CD14-positive monocyte (primary cell): ENCODE measurements around the gene CXCR5. TPM values are rescaled to one million over a fixed set of nuclear protein-coding genes. Genes with fewer than 3 reads are reported as not detected.

Experiments used
- DNase-seq, 3 donors: peaks; one replicate each; pipeline ENCODE4 v3.0.0-alpha.2; 2011 to 2022
- H2AFZ ChIP-seq: 2 replicates; pipeline ENCODE4 v1.6.0; 2012; ENCODE audit warnings: mild to moderate bottlenecking, low read depth, low read length, inconsistent platforms; ENCODE audit not compliant: insufficient read depth, poor library complexity, severe bottlenecking
- H3K27ac ChIP-seq, 2 donors: 1 replicate in 1 of 2; 2 replicates in 1 of 2; pipeline ENCODE4 v1.5.1; 2012 to 2013; ENCODE audit warnings: low read length in 2 of 2, control low read depth in 1 of 2, inconsistent platforms in 1 of 2, low read depth in 1 of 2, mild to moderate bottlenecking in 1 of 2
- H3K27me3 ChIP-seq, 2 donors: one replicate each; pipeline versions ENCODE4 v1.6.0 to v1.6.1; 2011 to 2013; ENCODE audit warnings: low read length in 2 of 2; ENCODE audit not compliant: control insufficient read depth in 2 of 2, insufficient read depth in 2 of 2
- H3K36me3 ChIP-seq, 2 donors: replicated peaks in 1 of 2; 1 replicate in 1 of 2; 2 replicates in 1 of 2; pipeline versions ENCODE4 v1.5.1 to v1.6.1; 2012 to 2013; ENCODE audit warnings: low read length in 2 of 2, control low read depth in 1 of 2, inconsistent platforms in 1 of 2, mild to moderate bottlenecking in 1 of 2; ENCODE audit not compliant: insufficient read depth in 2 of 2, control insufficient read depth in 1 of 2
- H3K4me1 ChIP-seq, 2 donors: 1 replicate in 1 of 2; 2 replicates in 1 of 2; pipeline versions ENCODE4 v1.5.1 to v1.6.1; 2012 to 2013; ENCODE audit warnings: low read length in 2 of 2, control low read depth in 1 of 2, inconsistent platforms in 1 of 2, mild to moderate bottlenecking in 1 of 2, moderate library complexity in 1 of 2; ENCODE audit not compliant: insufficient read depth in 2 of 2, control insufficient read depth in 1 of 2
- H3K4me2 ChIP-seq: replicated peaks from 2 replicates; pipeline ENCODE3; 2012; ENCODE audit warnings: low read length, moderate library complexity, mild to moderate bottlenecking; ENCODE audit not compliant: poor library complexity, severe bottlenecking; ENCODE audit errors: extremely low read depth
- H3K4me3 ChIP-seq, 3 experiments: fragments of 200-600 bp in 1 of 3; sonication (generic) in 1 of 3; replicated peaks in 1 of 3; 1 replicate in 2 of 3; 2 replicates in 1 of 3; pipeline ENCODE4 v1.5.1; 2011 to 2013; ENCODE audit warnings: low read length in 3 of 3, mild to moderate bottlenecking in 3 of 3, control low read depth in 2 of 3, low read depth in 2 of 3, inconsistent platforms in 1 of 3, moderate library complexity in 1 of 3
- H3K79me2 ChIP-seq: 2 replicates; pipeline ENCODE4 v1.6.0; 2012; ENCODE audit warnings: mild to moderate bottlenecking, control low read depth, inconsistent platforms, low read length, moderate library complexity; ENCODE audit not compliant: insufficient read depth
- H3K9ac ChIP-seq: 2 replicates; pipeline ENCODE4 v1.6.0; 2017; ENCODE audit warnings: low read length, mild to moderate bottlenecking; ENCODE audit not compliant: insufficient read depth, poor library complexity, severe bottlenecking
- H3K9me3 ChIP-seq, 2 donors: replicated peaks in 1 of 2; 1 replicate in 1 of 2; 2 replicates in 1 of 2; pipeline versions ENCODE4 v1.5.1 to v1.6.1; 2012 to 2013; ENCODE audit warnings: low read length in 2 of 2, control low read depth in 1 of 2; ENCODE audit not compliant: control insufficient read depth in 1 of 2, insufficient read depth in 1 of 2
- H4K20me1 ChIP-seq: 2 replicates; pipeline ENCODE4 v1.6.0; 2012; ENCODE audit warnings: mild to moderate bottlenecking, low read length, control low read depth, moderate library complexity; ENCODE audit not compliant: insufficient read depth
- H3K27ac Mint-ChIP-seq, 7 donors: one replicate each; pipeline ENCODE4 v1.8.0; 2020; ENCODE audit warnings: mild to moderate bottlenecking in 7 of 7, mixed read lengths in 7 of 7, moderate library complexity in 6 of 7, inconsistent platforms in 2 of 7
- H3K27me3 Mint-ChIP-seq, 3 donors: one replicate each; pipeline ENCODE4 v1.8.0; 2021 to 2022; ENCODE audit warnings: low read depth in 3 of 3, mild to moderate bottlenecking in 3 of 3, mixed read lengths in 3 of 3, moderate library complexity in 3 of 3, inconsistent platforms in 1 of 3
- H3K36me3 Mint-ChIP-seq, 2 donors: one replicate each; pipeline ENCODE4 v1.8.0; 2020; ENCODE audit warnings: mixed read lengths in 2 of 2, inconsistent platforms in 1 of 2, mild to moderate bottlenecking in 1 of 2
- H3K4me1 Mint-ChIP-seq: one replicate; pipeline ENCODE4 v1.8.0; 2020; ENCODE audit warnings: mild to moderate bottlenecking, mixed read lengths
- H3K4me3 Mint-ChIP-seq, 2 donors: one replicate each; pipeline ENCODE4 v1.8.0; 2020; ENCODE audit warnings: mild to moderate bottlenecking in 2 of 2, mixed read lengths in 2 of 2, moderate library complexity in 1 of 2
- H3K9me3 Mint-ChIP-seq, 7 donors: one replicate each; pipeline ENCODE4 v1.8.0; 2020 to 2022; ENCODE audit warnings: mixed read lengths in 7 of 7, mild to moderate bottlenecking in 6 of 7, moderate library complexity in 6 of 7, inconsistent platforms in 2 of 7
- WGBS: methylation state at CpG from one replicate; pipeline ENCODE4 v1.1.5; 2013; ENCODE audit warnings: missing lambda C conversion rate; ENCODE audit not compliant: insufficient coverage; 5-methylcytosine and 5-hydroxymethylcytosine counted together
- intact Hi-C, 2 donors: fragments of 100-400 bp; cut with micrococcal nuclease; formaldehyde crosslinking; loops; one replicate each; pipeline versions ENCODE4 v1.15.0 to v1.15.1; 2023
- polyA plus RNA-seq, 3 donors: library from polyadenylated mRNA; depleted of rRNA in 1 of 3; unstranded in 2 of 3; stranded (reverse) in 1 of 3; fragments of 300-500 nt in 2 of 3; fragments of >200 nt in 1 of 3; fragmentation: Illumina TruSeq in 2 of 3; gene quantifications; 1 replicate in 2 of 3; 2 replicates in 1 of 3; pipeline ENCODE4 v1.2.3, GENCODE V29; 2012 to 2021
- TF ChIP-seq, protein P1 (sequence below): fragments of 200-600 bp; IDR thresholded peaks from one replicate; pipeline ENCODE4 v1.8.0; 2022; ENCODE audit warnings: antibody characterized with exemption, mild to moderate bottlenecking

The CXCR5 gene
- polyA plus RNA-seq, 3 donors: 0.08 to 0.31 (median 0.09) TPM

DNA sequence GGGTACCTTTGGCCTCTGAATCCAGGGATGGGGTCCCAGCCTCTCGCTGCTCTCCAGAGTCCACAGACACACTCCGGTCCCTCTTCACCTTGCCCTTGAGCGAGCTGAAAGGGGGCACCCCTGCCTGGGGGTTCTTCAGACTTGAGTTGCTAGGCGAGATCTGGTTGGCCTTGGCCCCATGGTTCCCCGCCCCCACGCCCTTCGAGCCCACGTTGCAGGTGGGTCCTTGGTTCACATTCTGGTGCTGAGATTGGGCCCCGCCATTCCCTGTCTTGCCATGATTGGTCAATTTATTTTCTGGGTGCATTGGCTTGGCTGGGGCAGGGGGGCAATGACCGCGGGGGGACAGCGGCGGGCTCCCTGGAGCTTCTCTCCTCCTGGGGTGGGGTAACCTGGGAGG is 24.6 kb downstream of the CXCR5 start:
- peaks cover 7 to 26% (median 12%) of the 10 kb centered on the region in 3 donors for H3K27me3 Mint-ChIP-seq
- H2AFZ ChIP-seq: no peak overlapping the region
- H3K79me2 ChIP-seq: peaks cover 19% of the 10 kb centered on the region
- peaks cover 30 to 34% of the 10 kb centered on the region in 2 donors for H3K4me1 ChIP-seq
- no peak overlapping the region for H3K4me3 ChIP-seq
- peaks cover 54 to 57% of the 10 kb centered on the region in 2 donors for H3K36me3 Mint-ChIP-seq
- TF ChIP-seq, protein P1, sequence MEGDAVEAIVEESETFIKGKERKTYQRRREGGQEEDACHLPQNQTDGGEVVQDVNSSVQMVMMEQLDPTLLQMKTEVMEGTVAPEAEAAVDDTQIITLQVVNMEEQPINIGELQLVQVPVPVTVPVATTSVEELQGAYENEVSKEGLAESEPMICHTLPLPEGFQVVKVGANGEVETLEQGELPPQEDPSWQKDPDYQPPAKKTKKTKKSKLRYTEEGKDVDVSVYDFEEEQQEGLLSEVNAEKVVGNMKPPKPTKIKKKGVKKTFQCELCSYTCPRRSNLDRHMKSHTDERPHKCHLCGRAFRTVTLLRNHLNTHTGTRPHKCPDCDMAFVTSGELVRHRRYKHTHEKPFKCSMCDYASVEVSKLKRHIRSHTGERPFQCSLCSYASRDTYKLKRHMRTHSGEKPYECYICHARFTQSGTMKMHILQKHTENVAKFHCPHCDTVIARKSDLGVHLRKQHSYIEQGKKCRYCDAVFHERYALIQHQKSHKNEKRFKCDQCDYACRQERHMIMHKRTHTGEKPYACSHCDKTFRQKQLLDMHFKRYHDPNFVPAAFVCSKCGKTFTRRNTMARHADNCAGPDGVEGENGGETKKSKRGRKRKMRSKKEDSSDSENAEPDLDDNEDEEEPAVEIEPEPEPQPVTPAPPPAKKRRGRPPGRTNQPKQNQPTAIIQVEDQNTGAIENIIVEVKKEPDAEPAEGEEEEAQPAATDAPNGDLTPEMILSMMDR: no peak
- no peak overlapping the region for H3K4me3 Mint-ChIP-seq
- no peak overlapping the region for H3K27ac ChIP-seq
- no peak overlapping the region for H3K9ac ChIP-seq
- intact Hi-C loops: loop anchor here in 1 of 2 donors (2.0 kb wide), 1 partner anchor 21 kb away; no protein-coding TSS in a partner anchor
- peaks cover 24 to 49% of the 10 kb centered on the region in 2 donors for H3K36me3 ChIP-seq
- H4K20me1 ChIP-seq: peaks cover 67% of the 10 kb centered on the region
- 96% methylated on average over 9 of the region's 13 CpGs for WGBS
- H3K4me1 Mint-ChIP-seq: peaks cover 30% of the 10 kb centered on the region
- H3K9me3 ChIP-seq: no peaks in the 10 kb centered on the region
- no peak overlapping the region for H3K4me2 ChIP-seq
- no peaks in the 10 kb centered on the region for H3K27me3 ChIP-seq
- H3K9me3 Mint-ChIP-seq: peaks cover 0 to 3% (median 0%) of the 10 kb centered on the region in 7 donors
- DNase-seq: no peak
- H3K27ac Mint-ChIP-seq: peak overlapping the region in 3 of 7 donors; percentile 4 to 60 (median 41)

- H3K9me3 ChIP-seq: no peaks in the 10 kb centered on the region
- H3K27ac Mint-ChIP-seq: peak overlapping the region in 2 of 7 donors; percentile 44 to 71
- intact Hi-C loops: loop anchor here in 1 of 2 donors (2.0 kb wide), 1 partner anchor 20 kb away; no protein-coding TSS in a partner anchor
- H3K4me1 Mint-ChIP-seq: peaks cover 36% of the 10 kb centered on the region
- H3K27me3 ChIP-seq: no peaks in the 10 kb centered on the region
- H3K4me1 ChIP-seq: peaks cover 38 to 42% of the 10 kb centered on the region in 2 donors
- H3K36me3 ChIP-seq: peaks cover 17 to 41% of the 10 kb centered on the region in 2 donors
- H3K4me2 ChIP-seq: no peak overlapping the region
- TF ChIP-seq, protein P1: no peak
- DNase-seq: no peak
- H3K4me3 ChIP-seq: no peak overlapping the region
- peaks cover 0 to 3% (median 0%) of the 10 kb centered on the region in 7 donors for H3K9me3 Mint-ChIP-seq
- H3K27ac ChIP-seq: no peak overlapping the region
- H3K9ac ChIP-seq: no peak overlapping the region
- WGBS: 11% methylated on average over 6 of the region's 17 CpGs
- peaks cover 74% of the 10 kb centered on the region for H4K20me1 ChIP-seq
- peak overlapping the region in 1 of 2 donors; percentile 1 for H3K4me3 Mint-ChIP-seq
- peaks cover 26% of the 10 kb centered on the region for H3K79me2 ChIP-seq
- no peak overlapping the region for H2AFZ ChIP-seq
- H3K36me3 Mint-ChIP-seq: peaks cover 47 to 49% of the 10 kb centered on the region in 2 donors
- peaks cover 7 to 28% (median 12%) of the 10 kb centered on the region in 3 donors for H3K27me3 Mint-ChIP-seq
These were observed 25.4 kb downstream of the CXCR5 start for GRCh38 chr11:118908901-118909618.
